Neural cell (in vitro differentiated cells): Measurements from ENCODE around the gene KIF19.

Experiments
- CTCF ChIP-seq: fragments of 450-650 bp; IDR thresholded peaks from 2 replicates; pipeline ENCODE4 v1.5.1; 2014; ENCODE audit warnings: antibody characterized with exemption, mild to moderate bottlenecking, moderate library complexity; ENCODE audit not compliant: poor library complexity, severe bottlenecking
- EP300 ChIP-seq: fragments of 450-650 bp; conservative IDR thresholded peaks from 2 replicates; pipeline ENCODE4 v1.6.1; 2014; ENCODE audit warnings: antibody characterized with exemption, mild to moderate bottlenecking, moderate library complexity; ENCODE audit not compliant: poor library complexity, severe bottlenecking
- POLR2AphosphoS5 ChIP-seq: IDR thresholded peaks from 2 replicates; pipeline ENCODE4 v1.6.1; 2012
- SMC3 ChIP-seq: fragments of 450-650 bp; conservative IDR thresholded peaks from 2 replicates; pipeline ENCODE4 v1.6.1; 2014; ENCODE audit warnings: antibody characterized with exemption, mild to moderate bottlenecking, moderate library complexity; ENCODE audit not compliant: poor library complexity

- TF ChIP-seq CTCF (no peak), POLR2AphosphoS5 (no peak), SMC3 (no peak), EP300 (no peak)
Measured at GRCh38 chr17:74299226-74300009, 26.6 kb upstream of the KIF19 start.
